ENCODE measurements around the gene CNMD. TPM values are rescaled to one million over a fixed set of nuclear protein-coding genes. Genes with fewer than 3 reads are reported as not detected.
"Not testable (repeated sequence)": the region's sequence is repeated elsewhere in the genome, so short reads cannot be mapped to it uniquely, and the experiment has no call there.

The CNMD gene
- total RNA-seq, 1 experiment from 2014 or later: not detected

GRCh38 chr13:52695856-52696255, 43.8 kb downstream of the CNMD start:
- DNase-seq (ENCODE audit: low read depth): peak; percentile 73

DNA sequence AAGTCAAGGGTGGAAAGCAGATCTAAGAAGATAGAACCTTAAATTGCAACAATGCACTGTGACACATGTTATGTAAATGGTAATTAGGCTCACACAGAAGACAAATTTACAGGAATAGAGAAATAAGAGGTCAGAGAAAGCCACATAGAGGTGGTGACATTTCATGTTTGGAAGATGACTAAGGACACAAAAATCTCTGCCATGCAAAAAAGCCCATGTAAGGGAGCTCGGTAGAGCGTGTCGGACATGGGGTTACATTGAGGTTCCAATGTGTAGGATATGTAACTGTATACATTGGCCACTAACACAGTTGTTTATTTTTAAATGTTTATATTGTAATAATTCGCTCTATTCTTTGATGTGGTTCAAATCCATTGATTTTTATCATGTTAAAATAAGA, 53.2 kb downstream of the CNMD start:
- no peak for DNase-seq (ENCODE audit: low read depth)

GRCh38 chr13:52685806-52686205, 53.8 kb downstream of the CNMD start:
- DNase-seq (ENCODE audit: low read depth): not testable (repeated sequence)

DNA sequence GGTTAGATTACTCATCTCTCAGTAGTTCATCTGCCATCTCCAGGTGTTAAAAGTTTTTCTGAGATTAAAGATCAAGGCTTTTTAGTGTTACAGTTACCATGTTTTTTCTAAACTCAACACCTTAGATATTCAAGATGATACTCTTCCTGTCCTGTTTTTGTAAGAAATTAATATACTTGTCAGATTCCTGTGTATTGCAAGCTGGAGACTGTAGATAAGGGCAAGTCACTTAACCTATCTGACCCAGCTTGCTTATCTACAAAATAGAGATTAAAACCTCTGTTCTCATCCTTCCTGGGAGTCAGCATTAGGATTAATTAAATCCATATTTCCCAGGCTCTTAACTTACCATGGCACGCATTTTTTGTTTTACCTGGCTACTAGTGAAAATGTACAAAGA, 61.8 kb downstream of the CNMD start:
- no peak for DNase-seq (ENCODE audit: low read depth)

GRCh38 chr13:52673465-52673864, 66.2 kb downstream of the CNMD start:
- DNase-seq (ENCODE audit: low read depth): no peak

- no peak for DNase-seq (ENCODE audit: low read depth)
Observed at GRCh38 chr13:52670726-52671125, 68.9 kb downstream of the CNMD start.

GRCh38 chr13:52669677-52670076, 69.9 kb downstream of the CNMD start:
- no peak for DNase-seq (ENCODE audit: low read depth)

- peak; percentile 30 for DNase-seq (ENCODE audit: low read depth)
Observed at GRCh38 chr13:52665325-52665724, 74.3 kb downstream of the CNMD start.

DNA sequence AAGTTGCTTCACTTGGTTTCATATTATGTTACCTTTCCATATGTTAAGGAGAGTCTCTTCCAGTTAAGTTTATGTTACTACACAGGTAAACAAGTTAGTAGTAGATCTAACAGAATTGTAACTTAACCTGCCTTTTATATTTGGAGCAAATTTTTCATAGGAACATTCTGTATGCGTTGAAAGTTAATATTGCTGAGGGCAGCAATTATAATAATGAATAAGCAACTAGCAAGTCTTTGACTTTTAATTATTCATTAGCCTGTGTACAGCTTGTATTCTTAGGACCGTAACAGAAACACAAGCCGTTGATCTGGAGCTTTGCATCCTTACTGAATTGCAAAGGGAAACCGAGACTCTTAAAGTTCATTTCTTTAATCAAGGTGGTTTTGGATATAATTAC, 75.3 kb downstream of the CNMD start:
- DNase-seq (ENCODE audit: low read depth): no peak

GRCh38 chr13:52659340-52659739, 80.3 kb downstream of the CNMD start:
- no peak for DNase-seq (ENCODE audit: low read depth)

Other genes starting within 250 kb of the CNMD start
- gene HNRNPA1L2, start 97.4 kb downstream of the CNMD start, total RNA-seq (2014; rRNA removed): 3.1 and 3.3 TPM in 2 replicates
- 46.4 and 49.4 TPM in 2 replicates for gene SUGT1, start 87.0 kb downstream of the CNMD start, total RNA-seq (2014; rRNA removed)
- gene PCDH8, start 108.8 kb upstream of the CNMD start, total RNA-seq (2014; rRNA removed): not detected in 2 replicates